Measurements from ENCODE around the gene MS4A14.

DNA sequence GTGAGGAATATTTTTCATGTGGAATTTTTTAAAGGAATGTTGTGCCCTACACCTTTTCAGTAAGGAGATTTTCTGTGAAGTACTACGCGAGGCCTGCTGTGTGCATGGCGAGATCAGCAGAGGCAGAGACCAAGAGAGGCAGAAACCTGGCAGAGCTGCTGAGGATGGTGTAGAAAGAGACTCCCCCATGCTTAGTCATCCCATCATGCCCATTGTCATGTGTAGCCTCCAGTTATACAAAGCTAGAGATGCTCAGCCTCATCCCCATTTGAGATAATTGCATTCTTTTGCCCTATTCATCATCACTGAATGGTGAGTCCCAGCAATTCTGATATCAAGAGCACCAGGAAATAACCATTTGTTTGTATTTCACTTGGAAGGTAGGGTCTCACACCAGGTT lies 20.9 kb upstream of the MS4A14 start:
- TF ChIP-seq POLR2AphosphoS5 (IDR thresholded peaks at IDR 0.05; ENCODE audit: low read depth, low read length): no peak
- no peak for TF ChIP-seq SPI1 (IDR thresholded peaks at IDR 0.05; ENCODE audit: low read depth, low read length)
- no peak for TF ChIP-seq POLR2A (IDR thresholded peaks at IDR 0.05; ENCODE audit: low read depth, low read length)
- TF ChIP-seq TAF1 (IDR thresholded peaks at IDR 0.05; ENCODE audit: low read depth, low read length): no peak
- TF ChIP-seq POU2F2 (IDR thresholded peaks at IDR 0.05; ENCODE audit: low read depth, low read length): no peak
- no peak for TF ChIP-seq PAX5 (IDR thresholded peaks at IDR 0.05; ENCODE audit: insufficient read depth, low read length, severe bottlenecking)
